Measurements from ENCODE around the gene DNAJA4.
A peak's percentile ranks its signal among the peaks of the same experiment; 100 is the strongest.

Gene DNAJA4

GRCh38 chr15:78234515-78235040, 29.8 kb upstream of the DNAJA4 start, which contains the start of gene ACSBG1:
Gene ACSBG1 (minus strand): TSS chr15:78234565. CDS start chr15:78234501, 64 bp downstream.
- no peak for TF ChIP-seq CTCF (IDR thresholded peaks at IDR 0.05; ENCODE audit: control extremely low read depth, extremely low read depth, low read depth, missing control alignments)
- CTCF ChIA-PET: interaction anchor here (0.7 to 1.3 kb wide), 2 partner anchors 121 to 122 kb away, joined by 3 read pairs; no protein-coding TSS in a partner anchor
- no peak for DNase-seq (ENCODE audit: extremely low spot score)

GRCh38 chr15:78236491-78236890, 27.9 kb upstream of the DNAJA4 start:
- no peak for TF ChIP-seq CTCF (IDR thresholded peaks at IDR 0.05; ENCODE audit: control extremely low read depth, extremely low read depth, low read depth, missing control alignments)
- ChIA-PET POLR2A (no interaction called here), CTCF (interaction anchor here (1.6 to 4.5 kb wide), 3 partner anchors 15 to 128 kb away, joined by 3 to 31 read pairs (median 5); no protein-coding TSS in a partner anchor)
- DNase-seq (ENCODE audit: extremely low spot score): no peak

More at GRCh38 chr15:78234515-78235040, 29.8 kb upstream of the DNAJA4 start, which contains the start of gene ACSBG1:
- POLR2A ChIA-PET: no interaction called here

DNA sequence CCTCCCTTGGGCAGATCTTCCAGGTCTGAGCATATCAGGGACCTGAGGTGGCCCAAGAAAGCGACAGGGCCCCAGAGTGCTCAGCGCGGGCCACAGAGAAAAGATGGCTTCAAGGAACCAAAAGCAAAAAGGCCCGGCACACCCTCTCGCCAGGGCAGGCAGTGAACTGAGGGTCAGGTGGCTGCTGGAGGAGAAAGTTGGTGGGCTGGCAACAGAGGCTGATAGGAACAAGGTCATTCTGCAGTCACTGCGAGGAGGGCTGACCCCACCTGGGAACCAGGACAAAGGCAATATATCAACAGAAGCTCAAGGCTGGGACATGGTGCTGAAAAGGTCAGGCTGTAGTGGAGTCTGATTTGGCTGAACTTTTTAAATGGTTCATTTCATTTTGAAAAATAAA, 27.2 kb upstream of the DNAJA4 start:
- no peak for DNase-seq (ENCODE audit: extremely low spot score)
- CTCF ChIA-PET: interaction anchor here (1.6 to 4.5 kb wide), 3 partner anchors 14 to 129 kb away, joined by 3 to 31 read pairs (median 5); no protein-coding TSS in a partner anchor
- TF ChIP-seq CTCF (IDR thresholded peaks at IDR 0.05; ENCODE audit: control extremely low read depth, extremely low read depth, low read depth, missing control alignments): no peak
- POLR2A ChIA-PET: no interaction called here

GRCh38 chr15:78239811-78240210, 24.6 kb upstream of the DNAJA4 start:
- DNase-seq (ENCODE audit: extremely low spot score): no peak
- no peak for TF ChIP-seq CTCF (IDR thresholded peaks at IDR 0.05; ENCODE audit: control extremely low read depth, extremely low read depth, low read depth, missing control alignments)
- POLR2A ChIA-PET: no interaction called here
- CTCF ChIA-PET: interaction anchor here (0.6 to 6.1 kb wide), 36 partner anchors 10 to 335 kb away, joined by 3 to 117 read pairs (median 6); partner anchors contain the start of genes CIB2 and IDH3A

DNA sequence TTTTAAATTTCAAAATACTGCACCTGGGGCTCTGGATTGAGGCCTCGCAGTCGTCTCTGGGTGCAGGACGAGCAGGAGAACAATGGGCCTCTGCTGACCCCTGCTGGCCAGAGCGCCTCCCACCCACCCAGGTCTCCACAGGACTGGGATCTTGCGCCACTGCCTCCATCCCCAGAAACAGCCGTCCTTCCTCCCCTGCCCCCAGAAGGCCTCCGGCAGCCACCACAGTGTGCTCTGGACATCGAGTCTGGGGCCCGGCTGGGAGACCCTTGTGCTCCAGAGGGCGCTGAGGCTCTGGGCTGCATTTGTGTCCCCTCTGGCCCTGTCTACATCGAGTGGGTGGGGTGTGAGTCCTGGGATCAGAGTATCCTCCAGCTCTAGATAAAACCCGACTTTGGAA, 23.3 kb upstream of the DNAJA4 start:
- peak; percentile 90 for DNase-seq (ENCODE audit: extremely low spot score)
- peak; percentile 81 for TF ChIP-seq CTCF (IDR thresholded peaks at IDR 0.05; ENCODE audit: control extremely low read depth, extremely low read depth, low read depth, missing control alignments)
- CTCF ChIA-PET: interaction anchor here (0.6 to 6.1 kb wide), 39 partner anchors 9 to 510 kb away, joined by 3 to 117 read pairs (median 5); partner anchors contain the start of gene CIB2
- POLR2A ChIA-PET: no interaction called here

- CTCF ChIA-PET: interaction anchor here (0.7 to 6.1 kb wide), 21 partner anchors 9 to 331 kb away, joined by 3 to 117 read pairs (median 6); partner anchors contain the start of gene CIB2
- no peak for DNase-seq (ENCODE audit: extremely low spot score)
- no peak for TF ChIP-seq CTCF (IDR thresholded peaks at IDR 0.05; ENCODE audit: control extremely low read depth, extremely low read depth, low read depth, missing control alignments)
- POLR2A ChIA-PET: no interaction called here
Observed at GRCh38 chr15:78242128-78242527, 22.2 kb upstream of the DNAJA4 start.

All from GM10248 (cell line).